ENCODE measurements around the gene PDIA4. TPM values are rescaled to one million over a fixed set of nuclear protein-coding genes. Genes with fewer than 3 reads are reported as not detected.

The PDIA4 gene
- total RNA-seq, 1 experiment from 2014 or later, result 217 TPM

DNA sequence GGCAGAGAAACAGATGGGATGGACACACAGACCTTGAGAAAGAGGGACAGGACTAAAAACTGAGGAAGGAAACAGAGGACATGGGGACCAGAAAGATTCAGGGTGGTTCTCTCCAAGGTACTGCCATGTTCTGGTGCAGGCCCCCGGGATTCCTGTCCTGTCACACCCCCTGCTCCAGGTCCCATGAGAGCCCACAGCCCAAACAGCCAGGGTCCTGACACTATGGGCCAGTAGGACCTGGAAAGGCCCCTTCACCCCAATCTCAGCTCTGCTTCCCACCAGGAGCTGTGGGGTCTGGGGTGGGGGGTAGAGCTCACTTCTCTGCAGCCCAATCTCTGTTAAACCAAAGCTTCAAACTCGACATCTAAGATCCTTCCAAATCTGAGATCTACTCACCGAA is 21.2 kb downstream of the PDIA4 start:
- H3K36me3 ChIP-seq (ENCODE audit: control insufficient read depth in 1 of 2, insufficient read depth in 2 of 2, low read length in 2 of 2), result peaks cover 55 to 62% of the 10 kb centered on the region in 2 experiments; a peak in 3 of 4 replicates
- no TSS peak for BruUV-seq (replicated peaks)
- no peaks in the 10 kb centered on the region for H3K27me3 ChIP-seq (ENCODE audit: insufficient read depth, low read length)
- H2AFZ ChIP-seq (ENCODE audit: low read depth, low read length, poor library complexity, severe bottlenecking), result no peak overlapping the region
- DNase-seq (ENCODE audit: low read depth, low spot score) (no peak), ATAC-seq (no peak)
- TF ChIP-seq SRF (IDR thresholded peaks at IDR 0.05; ENCODE audit: low read depth) (no peak), CEBPB (IDR thresholded peaks at IDR 0.05; ENCODE audit: low read depth) (no peak), CBX3 (IDR thresholded peaks at IDR 0.05; ENCODE audit: low read depth) (no peak), EZH2phosphoT487 (IDR thresholded peaks at IDR 0.05; ENCODE audit: borderline replicate concordance) (no peak), EZH2 (IDR thresholded peaks at IDR 0.05) (no peak), JUND (IDR thresholded peaks at IDR 0.05) (no peak), EGR1 (IDR thresholded peaks at IDR 0.05; ENCODE audit: low read depth) (no peak), ELF1 (IDR thresholded peaks at IDR 0.05; ENCODE audit: borderline replicate concordance, low read depth) (no peak), FOSL1 (IDR thresholded peaks at IDR 0.05; ENCODE audit: low read depth) (no peak), SP1 (IDR thresholded peaks at IDR 0.05; ENCODE audit: low read depth) (no peak), SIN3A (IDR thresholded peaks at IDR 0.05; ENCODE audit: low read depth) (no peak), ZFX (IDR thresholded peaks at IDR 0.05) (no peak)
- TF ChIP-seq, protein P1, sequence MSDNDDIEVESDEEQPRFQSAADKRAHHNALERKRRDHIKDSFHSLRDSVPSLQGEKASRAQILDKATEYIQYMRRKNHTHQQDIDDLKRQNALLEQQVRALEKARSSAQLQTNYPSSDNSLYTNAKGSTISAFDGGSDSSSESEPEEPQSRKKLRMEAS (IDR thresholded peaks at IDR 0.05), result no peak
- TF ChIP-seq, protein P2, sequence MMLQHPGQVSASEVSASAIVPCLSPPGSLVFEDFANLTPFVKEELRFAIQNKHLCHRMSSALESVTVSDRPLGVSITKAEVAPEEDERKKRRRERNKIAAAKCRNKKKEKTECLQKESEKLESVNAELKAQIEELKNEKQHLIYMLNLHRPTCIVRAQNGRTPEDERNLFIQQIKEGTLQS (IDR thresholded peaks at IDR 0.05), result no peak
- TF ChIP-seq, protein P3, sequence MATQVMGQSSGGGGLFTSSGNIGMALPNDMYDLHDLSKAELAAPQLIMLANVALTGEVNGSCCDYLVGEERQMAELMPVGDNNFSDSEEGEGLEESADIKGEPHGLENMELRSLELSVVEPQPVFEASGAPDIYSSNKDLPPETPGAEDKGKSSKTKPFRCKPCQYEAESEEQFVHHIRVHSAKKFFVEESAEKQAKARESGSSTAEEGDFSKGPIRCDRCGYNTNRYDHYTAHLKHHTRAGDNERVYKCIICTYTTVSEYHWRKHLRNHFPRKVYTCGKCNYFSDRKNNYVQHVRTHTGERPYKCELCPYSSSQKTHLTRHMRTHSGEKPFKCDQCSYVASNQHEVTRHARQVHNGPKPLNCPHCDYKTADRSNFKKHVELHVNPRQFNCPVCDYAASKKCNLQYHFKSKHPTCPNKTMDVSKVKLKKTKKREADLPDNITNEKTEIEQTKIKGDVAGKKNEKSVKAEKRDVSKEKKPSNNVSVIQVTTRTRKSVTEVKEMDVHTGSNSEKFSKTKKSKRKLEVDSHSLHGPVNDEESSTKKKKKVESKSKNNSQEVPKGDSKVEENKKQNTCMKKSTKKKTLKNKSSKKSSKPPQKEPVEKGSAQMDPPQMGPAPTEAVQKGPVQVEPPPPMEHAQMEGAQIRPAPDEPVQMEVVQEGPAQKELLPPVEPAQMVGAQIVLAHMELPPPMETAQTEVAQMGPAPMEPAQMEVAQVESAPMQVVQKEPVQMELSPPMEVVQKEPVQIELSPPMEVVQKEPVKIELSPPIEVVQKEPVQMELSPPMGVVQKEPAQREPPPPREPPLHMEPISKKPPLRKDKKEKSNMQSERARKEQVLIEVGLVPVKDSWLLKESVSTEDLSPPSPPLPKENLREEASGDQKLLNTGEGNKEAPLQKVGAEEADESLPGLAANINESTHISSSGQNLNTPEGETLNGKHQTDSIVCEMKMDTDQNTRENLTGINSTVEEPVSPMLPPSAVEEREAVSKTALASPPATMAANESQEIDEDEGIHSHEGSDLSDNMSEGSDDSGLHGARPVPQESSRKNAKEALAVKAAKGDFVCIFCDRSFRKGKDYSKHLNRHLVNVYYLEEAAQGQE (IDR thresholded peaks at IDR 0.05; ENCODE audit: low read depth), result no peak
- H3K9me2 ChIP-seq (ENCODE audit: insufficient read depth), result no peaks in the 10 kb centered on the region
- intact Hi-C loops (cut with micrococcal nuclease), result no loop called here
- peaks cover 9% of the 10 kb centered on the region; the same call in 1 of the 2 replicates for H3K79me2 ChIP-seq (ENCODE audit: insufficient read depth, low read length)
- ChIA-PET CTCF (interaction anchor here (0.8 to 1.3 kb wide), 2 partner anchors 65 to 742 kb away, joined by 3 to 4 read pairs; no protein-coding TSS in a partner anchor), POLR2A (no interaction called here), RAD21 (ENCODE audit: low non-redundant PET in 1 of 2, low total read pairs in 2 of 2, uncharacterized antibody in 2 of 2, unreplicated experiment in 2 of 2) (no interaction called here)
- H3K4me3 ChIP-seq (replicated peaks in 1 of 2; ENCODE audit: low read depth in 1 of 2, low read length in 2 of 2), result no peak overlapping the region
- no peaks in the 10 kb centered on the region for H3K4me1 ChIP-seq (ENCODE audit: control insufficient read depth in 1 of 2, insufficient read depth in 2 of 2, low read length in 2 of 2)
- no peak overlapping the region for H3K4me2 ChIP-seq (ENCODE audit: low read length)
- no peak overlapping the region for H3K9ac ChIP-seq (ENCODE audit: low read length)
- no peak overlapping the region for H3K27ac ChIP-seq (ENCODE audit: low read depth, low read length)
- H4K20me1 ChIP-seq (ENCODE audit: insufficient read depth), result no peaks in the 10 kb centered on the region
- H3K9me3 ChIP-seq (ENCODE audit: control insufficient read depth in 1 of 2, insufficient read depth in 1 of 2, low read depth in 1 of 2, low read length in 2 of 2), result no peaks in the 10 kb centered on the region

Measured in HCT116 (cell line).